ENCODE measurements around the gene ADAMTSL1. TPM values are rescaled to one million over a fixed set of nuclear protein-coding genes. Genes with fewer than 3 reads are reported as not detected.

The ADAMTSL1 gene
- total RNA-seq, 1 experiment from 2014 or later: not detected

DNA sequence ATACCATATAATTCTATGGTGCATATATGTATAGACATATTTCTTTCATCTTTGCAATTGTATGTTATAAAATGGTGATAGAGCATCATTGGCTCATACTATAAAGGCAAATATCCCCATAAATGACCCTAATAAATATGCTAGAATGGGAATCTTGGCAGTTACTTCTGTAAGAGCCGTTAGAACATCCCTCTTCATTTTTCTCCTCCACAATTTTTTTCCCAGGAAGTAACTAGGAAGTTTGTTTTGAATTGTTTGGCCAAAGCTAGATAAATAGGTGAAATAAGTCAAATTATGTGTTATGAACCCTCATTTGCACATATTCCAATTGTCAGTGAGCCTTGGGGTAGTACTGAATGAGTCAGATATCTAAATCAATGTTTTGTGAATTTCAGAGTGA, 209.9 kb downstream of the ADAMTSL1 start:
- Histone ChIP-seq H3K27me3 (ENCODE audit: insufficient read depth, low read length) (no peaks in the 10 kb centered on the region), H3K9ac (ENCODE audit: low read length) (no peak overlapping the region), H4K20me1 (ENCODE audit: insufficient read depth) (no peaks in the 10 kb centered on the region; the same call in 1 of the 2 replicates), H3K36me3 (ENCODE audit: control insufficient read depth in 1 of 2, insufficient read depth in 2 of 2, low read length in 2 of 2) (no peaks in the 10 kb centered on the region), H2AFZ (ENCODE audit: low read depth, low read length, poor library complexity, severe bottlenecking) (no peak overlapping the region), H3K4me1 (ENCODE audit: control insufficient read depth in 1 of 2, insufficient read depth in 2 of 2, low read length in 2 of 2) (no peaks in the 10 kb centered on the region), H3K4me3 (replicated peaks in 1 of 2; ENCODE audit: low read depth in 1 of 2, low read length in 2 of 2) (no peak overlapping the region), H3K27ac (ENCODE audit: low read depth, low read length) (no peak overlapping the region), H3K9me2 (ENCODE audit: insufficient read depth) (no peaks in the 10 kb centered on the region), H3K79me2 (ENCODE audit: insufficient read depth, low read length) (no peaks in the 10 kb centered on the region), H3K9me3 (ENCODE audit: control insufficient read depth in 1 of 2, insufficient read depth in 1 of 2, low read depth in 1 of 2, low read length in 2 of 2) (no peaks in the 10 kb centered on the region), H3K4me2 (ENCODE audit: low read length) (no peak overlapping the region)
- CTCF ChIA-PET: no interaction called here
- POLR2A ChIA-PET: no interaction called here
- no TSS peak for BruUV-seq (replicated peaks)
- DNase-seq (ENCODE audit: low read depth, low spot score) (no peak), ATAC-seq (no peak)
- intact Hi-C loops (cut with micrococcal nuclease): no loop called here
- RAD21 ChIA-PET (ENCODE audit: low non-redundant PET in 1 of 2, low total read pairs in 2 of 2, uncharacterized antibody in 2 of 2, unreplicated experiment in 2 of 2): no interaction called here
- no peak for TF ChIP-seq SP1 (IDR thresholded peaks at IDR 0.05; ENCODE audit: low read depth)
- TF ChIP-seq ELF1 (IDR thresholded peaks at IDR 0.05; ENCODE audit: borderline replicate concordance, low read depth): no peak
- TF ChIP-seq TCF7L2 (IDR thresholded peaks at IDR 0.05; ENCODE audit: borderline replicate concordance, extremely low read depth, insufficient read depth, insufficient read length): no peak
- TF ChIP-seq YY1 (IDR thresholded peaks at IDR 0.05; ENCODE audit: extremely low read depth, insufficient replicate concordance, low read depth, low read length): no peak
- TF ChIP-seq, protein P1, sequence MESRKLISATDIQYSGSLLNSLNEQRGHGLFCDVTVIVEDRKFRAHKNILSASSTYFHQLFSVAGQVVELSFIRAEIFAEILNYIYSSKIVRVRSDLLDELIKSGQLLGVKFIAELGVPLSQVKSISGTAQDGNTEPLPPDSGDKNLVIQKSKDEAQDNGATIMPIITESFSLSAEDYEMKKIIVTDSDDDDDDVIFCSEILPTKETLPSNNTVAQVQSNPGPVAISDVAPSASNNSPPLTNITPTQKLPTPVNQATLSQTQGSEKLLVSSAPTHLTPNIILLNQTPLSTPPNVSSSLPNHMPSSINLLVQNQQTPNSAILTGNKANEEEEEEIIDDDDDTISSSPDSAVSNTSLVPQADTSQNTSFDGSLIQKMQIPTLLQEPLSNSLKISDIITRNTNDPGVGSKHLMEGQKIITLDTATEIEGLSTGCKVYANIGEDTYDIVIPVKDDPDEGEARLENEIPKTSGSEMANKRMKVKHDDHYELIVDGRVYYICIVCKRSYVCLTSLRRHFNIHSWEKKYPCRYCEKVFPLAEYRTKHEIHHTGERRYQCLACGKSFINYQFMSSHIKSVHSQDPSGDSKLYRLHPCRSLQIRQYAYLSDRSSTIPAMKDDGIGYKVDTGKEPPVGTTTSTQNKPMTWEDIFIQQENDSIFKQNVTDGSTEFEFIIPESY (IDR thresholded peaks at IDR 0.05; ENCODE audit: extremely low read depth, insufficient replicate concordance, low read length): no peak
- no peak for TF ChIP-seq POLR2AphosphoS5 (IDR thresholded peaks at IDR 0.05; ENCODE audit: low read depth, low read length)
- TF ChIP-seq EZH2phosphoT487 (IDR thresholded peaks at IDR 0.05; ENCODE audit: borderline replicate concordance): no peak
- TF ChIP-seq CBX3 (IDR thresholded peaks at IDR 0.05; ENCODE audit: low read depth): no peak
- TF ChIP-seq FOSL1 (IDR thresholded peaks at IDR 0.05; ENCODE audit: low read depth): no peak
- TF ChIP-seq REST (IDR thresholded peaks at IDR 0.05; ENCODE audit: low read depth): no peak
- no peak for TF ChIP-seq EGR1 (IDR thresholded peaks at IDR 0.05; ENCODE audit: low read depth)
- TF ChIP-seq SRF (IDR thresholded peaks at IDR 0.05; ENCODE audit: low read depth): no peak
- TF ChIP-seq ATF3 (IDR thresholded peaks at IDR 0.05): no peak
- TF ChIP-seq CEBPB (IDR thresholded peaks at IDR 0.05; ENCODE audit: low read depth): no peak
